VCaP (cell line): ENCODE results near the gene KRTAP20-1.

ENCODE experiments used
- H3K27ac ChIP-seq: fragments of 450-650 bp; 2 replicates; pipeline ENCODE4 v1.5.1; 2017
- CTCF ChIP-seq: fragments of 450-650 bp; conservative IDR thresholded peaks from 2 replicates; pipeline ENCODE4 v1.5.1; 2017; ENCODE audit warnings: mild to moderate bottlenecking, moderate library complexity

Gene KRTAP20-1

GRCh38 chr21:30592140-30592539 lies 24.1 kb upstream of the KRTAP20-1 start, which contains the start of gene KRTAP6-3:
Gene KRTAP6-3 (plus strand): TSS chr21:30592440. CDS start chr21:30592446, 6 bp downstream.
- H3K27ac ChIP-seq: no peak within 1 kb of the TSS
- no peak for TF ChIP-seq CTCF

- H3K27ac ChIP-seq: no peak within 1 kb of the TSS
- no peak for TF ChIP-seq CTCF
Measured at GRCh38 chr21:30598802-30599201, 17.4 kb upstream of the KRTAP20-1 start, which contains the start of gene KRTAP6-2. Gene KRTAP6-2 (minus strand): TSS chr21:30598902. CDS start chr21:30598874, 28 bp downstream.

- no peak within 1 kb of the TSS for H3K27ac ChIP-seq
- no peak for TF ChIP-seq CTCF
Measured at GRCh38 chr21:30600787-30601186, 15.4 kb upstream of the KRTAP20-1 start, which contains the start of gene KRTAP22-1. Gene KRTAP22-1 (plus strand): TSS chr21:30601087.

- no peak for TF ChIP-seq CTCF
- H3K27ac ChIP-seq: no peak overlapping the region
Measured at GRCh38 chr21:30605968-30606367, 10.3 kb upstream of the KRTAP20-1 start.

- H3K27ac ChIP-seq: no peak overlapping the region
- TF ChIP-seq CTCF: no peak
Measured at GRCh38 chr21:30612132-30612531, 4.1 kb upstream of the KRTAP20-1 start.

GRCh38 chr21:30613836-30614235 lies 2.4 kb upstream of the KRTAP20-1 start, which contains the start of gene KRTAP6-1:
Gene KRTAP6-1 (minus strand): TSS chr21:30613930. CDS start chr21:30613904, 26 bp downstream.
- no peak within 1 kb of the TSS for H3K27ac ChIP-seq
- TF ChIP-seq CTCF: no peak

- H3K27ac ChIP-seq: no peak overlapping the region
- no peak for TF ChIP-seq CTCF
Measured at GRCh38 chr21:30615199-30615598, 1.0 kb upstream of the KRTAP20-1 start.
